Uterus (tissue), 2 donors: ENCODE measurements around the gene MFNG.

Experiments
- POLR2A ChIP-seq, 2 donors: fragments of 450-650 bp; IDR thresholded peaks; one replicate each; pipeline ENCODE4 v1.6.1; 2016; ENCODE audit warnings: antibody characterized with exemption in 2 of 2, mild to moderate bottlenecking in 1 of 2, moderate library complexity in 1 of 2
- TF ChIP-seq, protein P1 (sequence below), 4 experiments: fragments of 200-600 bp in 2 of 4; fragments of 450-650 bp in 2 of 4; sonication (generic) in 2 of 4; IDR thresholded peaks; one replicate each; pipeline ENCODE4 v1.5.1; 2016 to 2019; ENCODE audit warnings: antibody characterized with exemption in 4 of 4, mild to moderate bottlenecking in 2 of 4, moderate library complexity in 1 of 4

DNA sequence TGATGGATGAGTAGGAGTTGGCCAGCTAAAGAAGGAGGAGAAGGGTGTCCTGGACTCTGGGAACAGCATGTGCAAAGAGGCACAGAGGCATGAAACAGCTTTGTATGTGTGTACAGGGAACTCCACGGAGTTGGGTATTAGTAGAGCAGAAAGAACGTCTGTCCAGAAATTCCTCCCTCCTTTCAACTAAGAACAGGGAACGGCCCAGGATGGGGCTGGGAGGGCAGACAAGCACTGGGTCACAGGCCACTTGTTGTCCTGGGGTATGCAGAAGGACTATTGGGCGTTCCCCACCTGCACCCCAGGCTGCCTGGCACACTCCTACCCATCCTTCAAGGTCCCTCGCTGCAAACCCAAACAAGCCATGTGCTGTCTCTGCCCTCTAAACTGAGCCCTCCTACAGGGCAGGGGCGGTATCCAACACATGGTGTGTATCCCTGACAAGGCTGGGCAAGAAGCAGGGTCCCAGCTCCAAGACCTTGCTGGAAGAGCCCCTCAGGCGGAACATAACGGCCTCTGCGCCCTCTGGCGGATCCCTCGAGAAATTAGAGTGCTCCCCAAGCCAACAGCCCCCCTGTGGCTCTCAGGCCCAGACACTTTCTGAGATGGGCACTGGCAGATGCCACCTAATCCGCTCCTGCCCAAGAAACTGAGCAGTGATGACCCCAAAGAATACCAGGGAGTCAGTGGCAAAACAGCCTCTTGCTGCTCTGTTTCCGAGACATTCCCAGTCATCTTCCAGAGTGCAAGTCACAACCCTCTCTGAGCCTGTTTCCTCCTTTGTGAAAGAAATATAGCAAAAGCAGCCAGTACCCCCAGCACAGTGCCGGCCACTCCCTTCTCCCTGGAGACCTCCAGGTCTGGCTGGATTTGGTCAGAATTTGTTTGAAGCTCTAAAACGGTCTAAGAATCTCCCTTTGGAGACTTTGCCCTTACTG lies 57.3 kb downstream of the MFNG start:
- TF ChIP-seq, protein P1, sequence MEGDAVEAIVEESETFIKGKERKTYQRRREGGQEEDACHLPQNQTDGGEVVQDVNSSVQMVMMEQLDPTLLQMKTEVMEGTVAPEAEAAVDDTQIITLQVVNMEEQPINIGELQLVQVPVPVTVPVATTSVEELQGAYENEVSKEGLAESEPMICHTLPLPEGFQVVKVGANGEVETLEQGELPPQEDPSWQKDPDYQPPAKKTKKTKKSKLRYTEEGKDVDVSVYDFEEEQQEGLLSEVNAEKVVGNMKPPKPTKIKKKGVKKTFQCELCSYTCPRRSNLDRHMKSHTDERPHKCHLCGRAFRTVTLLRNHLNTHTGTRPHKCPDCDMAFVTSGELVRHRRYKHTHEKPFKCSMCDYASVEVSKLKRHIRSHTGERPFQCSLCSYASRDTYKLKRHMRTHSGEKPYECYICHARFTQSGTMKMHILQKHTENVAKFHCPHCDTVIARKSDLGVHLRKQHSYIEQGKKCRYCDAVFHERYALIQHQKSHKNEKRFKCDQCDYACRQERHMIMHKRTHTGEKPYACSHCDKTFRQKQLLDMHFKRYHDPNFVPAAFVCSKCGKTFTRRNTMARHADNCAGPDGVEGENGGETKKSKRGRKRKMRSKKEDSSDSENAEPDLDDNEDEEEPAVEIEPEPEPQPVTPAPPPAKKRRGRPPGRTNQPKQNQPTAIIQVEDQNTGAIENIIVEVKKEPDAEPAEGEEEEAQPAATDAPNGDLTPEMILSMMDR (IDR thresholded peaks at IDR 0.05), result peak in 3 of 4 experiments; percentile 18 to 39 (median 25)
- no peak for TF ChIP-seq POLR2A (IDR thresholded peaks at IDR 0.05)
